Caco-2 (cell line): Measurements from ENCODE around the gene LRP3. TPM values are rescaled to one million over a fixed set of nuclear protein-coding genes. Genes with fewer than 3 reads are reported as not detected.
A peak's percentile ranks its signal among the peaks of the same experiment; 100 is the strongest.

Experiments
- BruUV-seq: library from RNA; stranded (reverse); fragments of 400-500 nt; replicated peaks from 2 replicates; lab custom pipeline; 2021; lab: Mats Ljungman, UMichigan
- CTCF ChIA-PET: fragments of 300-600 bp; sonication (Branson Sonifier 250); formaldehyde crosslinking; loops from one replicate; lab custom pipeline; 2022; ENCODE audit warnings: antibody characterized with exemption; lab: Charles Lee
- POLR2A ChIA-PET: fragments of 300-600 bp; sonication (Branson Sonifier 250); formaldehyde crosslinking; loops from one replicate; lab custom pipeline; 2022; ENCODE audit warnings: antibody characterized with exemption; lab: Charles Lee
- DNase-seq, 2 experiments: peaks; one replicate each; pipeline versions ENCODE4 v3.0.0 to v3.0.0-alpha.2; 2020 to 2022
- H3K27me3 ChIP-seq: replicated peaks from 2 replicates; pipeline ENCODE4 v1.6.0; 2011; ENCODE audit warnings: low read length; ENCODE audit not compliant: control insufficient read depth, insufficient read depth
- H3K36me3 ChIP-seq: 2 replicates; pipeline ENCODE4 v1.5.1; 2011; ENCODE audit warnings: low read length; ENCODE audit not compliant: control insufficient read depth, insufficient read depth
- H3K4me1 ChIP-seq: fragments of 250-450 bp; sonication (Bioruptor Pico); 2 replicates; pipeline ENCODE4 v1.5.1; 2020; ENCODE audit warnings: mild to moderate bottlenecking
- H3K4me3 ChIP-seq: 2 replicates; pipeline ENCODE4 v1.5.1; 2011; ENCODE audit warnings: low read depth, mild to moderate bottlenecking, control low read depth, low read length
- H3K9me3 ChIP-seq: fragments of 250-450 bp; sonication (Bioruptor Pico); 2 replicates; pipeline ENCODE4 v1.5.1; 2020; ENCODE audit warnings: mild to moderate bottlenecking, moderate library complexity
- H3K27ac Mint-ChIP-seq: one replicate; pipeline ENCODE4 v1.8.0; 2022; ENCODE audit warnings: mixed read lengths; ENCODE audit not compliant: unreplicated experiment
- H3K27me3 Mint-ChIP-seq: one replicate; pipeline ENCODE4 v1.8.0; 2022; ENCODE audit warnings: mixed read lengths; ENCODE audit not compliant: insufficient read depth, unreplicated experiment
- H3K36me3 Mint-ChIP-seq: one replicate; pipeline ENCODE4 v1.8.0; 2022; ENCODE audit warnings: mild to moderate bottlenecking, mixed read lengths; ENCODE audit not compliant: insufficient read depth, unreplicated experiment
- H3K4me1 Mint-ChIP-seq: one replicate; pipeline ENCODE4 v1.8.0; 2022; ENCODE audit warnings: low read depth, mixed read lengths; ENCODE audit not compliant: unreplicated experiment
- H3K4me3 Mint-ChIP-seq: one replicate; pipeline ENCODE4 v1.8.0; 2022; ENCODE audit warnings: mild to moderate bottlenecking, moderate library complexity, mixed read lengths; ENCODE audit not compliant: unreplicated experiment
- H3K9me3 Mint-ChIP-seq: one replicate; pipeline ENCODE4 v1.8.0; 2022; ENCODE audit warnings: mixed read lengths; ENCODE audit not compliant: unreplicated experiment
- CTCF ChIP-seq, 2 experiments: fragments of 200-600 bp in 1 of 2; IDR thresholded peaks; 1 replicate in 1 of 2; 2 replicates in 1 of 2; pipeline versions ENCODE4 v1.5.1 to v1.8.0; 2011 to 2022; ENCODE audit warnings: antibody characterized with exemption in 1 of 2, control low read depth in 1 of 2, inconsistent platforms in 1 of 2, low read depth in 1 of 2, low read length in 1 of 2, mild to moderate bottlenecking in 1 of 2, moderate library complexity in 1 of 2; ENCODE audit not compliant: insufficient read depth in 1 of 2, severe bottlenecking in 1 of 2, unreplicated experiment in 1 of 2
- intact Hi-C: fragments of 100-400 bp; cut with micrococcal nuclease; formaldehyde crosslinking; loops from one replicate; pipeline ENCODE4 v1.10.0; 2022; ENCODE audit not compliant: unreplicated experiment
- total RNA-seq: library from RNA; stranded (reverse); gene quantifications from 2 replicates; pipeline ENCODE4 v1.2.3, GENCODE V29; 2022

Gene LRP3
- total RNA-seq, 1 experiment from 2014 or later, result 22.8 TPM

GRCh38 chr19:33211794-33212435, 17.8 kb downstream of the LRP3 start:
- Histone ChIP-seq H3K9me3 (no peaks in the 10 kb centered on the region), H3K36me3 (no peaks in the 10 kb centered on the region), H3K27me3 (no peaks in the 10 kb centered on the region), H3K4me3 (no peak overlapping the region), H3K4me1 (no peaks in the 10 kb centered on the region)
- ChIA-PET CTCF (interaction anchor here (1.1 kb wide), 1 partner anchor 28 kb away, joined by 4 read pairs; no protein-coding TSS in a partner anchor), POLR2A (no interaction called here)
- Mint-ChIP-seq H3K9me3 (no peaks in the 10 kb centered on the region), H3K36me3 (no peaks in the 10 kb centered on the region), H3K27me3 (no peaks in the 10 kb centered on the region), H3K27ac (no peak overlapping the region), H3K4me3 (no peak overlapping the region), H3K4me1 (no peaks in the 10 kb centered on the region)
- TF ChIP-seq CTCF (IDR thresholded peaks at IDR 0.05; ENCODE audit: insufficient read depth in 1 of 2, low read depth in 1 of 2, low read length in 1 of 2, severe bottlenecking in 1 of 2, unreplicated experiment in 1 of 2), result no peak
- no peak for DNase-seq
- intact Hi-C loops, result no loop called here
- BruUV-seq, result no TSS peak

- no TSS peak for BruUV-seq
- H3K4me3 ChIP-seq, result no peak overlapping the region
- Mint-ChIP-seq H3K27me3 (no peaks in the 10 kb centered on the region), H3K4me3 (no peak overlapping the region), H3K9me3 (no peaks in the 10 kb centered on the region), H3K27ac (no peak overlapping the region), H3K36me3 (no peaks in the 10 kb centered on the region), H3K4me1 (no peaks in the 10 kb centered on the region)
- ChIA-PET CTCF (no interaction called here), POLR2A (interaction anchor here (0.6 kb wide), 1 partner anchor 36 kb away, joined by 3 read pairs; no protein-coding TSS in a partner anchor)
- no peaks in the 10 kb centered on the region for H3K27me3 ChIP-seq
- H3K9me3 ChIP-seq, result no peaks in the 10 kb centered on the region
- TF ChIP-seq CTCF (IDR thresholded peaks at IDR 0.05; ENCODE audit: insufficient read depth in 1 of 2, low read depth in 1 of 2, low read length in 1 of 2, severe bottlenecking in 1 of 2, unreplicated experiment in 1 of 2), result no peak
- intact Hi-C loops, result no loop called here
- no peaks in the 10 kb centered on the region for H3K36me3 ChIP-seq
- H3K4me1 ChIP-seq, result no peaks in the 10 kb centered on the region
- no peak for DNase-seq
Measured at GRCh38 chr19:33212436-33213172, 18.5 kb downstream of the LRP3 start.

GRCh38 chr19:33214596-33214995, 20.5 kb downstream of the LRP3 start:
- CTCF ChIA-PET, result interaction anchor here (0.6 to 1.1 kb wide), 3 partner anchors 30 to 189 kb away, joined by 3 to 4 read pairs (median 4); no protein-coding TSS in a partner anchor
- intact Hi-C loops, result no loop called here
- H3K36me3 ChIP-seq, result no peaks in the 10 kb centered on the region
- BruUV-seq, result no TSS peak
- H3K9me3 ChIP-seq, result no peaks in the 10 kb centered on the region
- POLR2A ChIA-PET, result no interaction called here
- Mint-ChIP-seq H3K27me3 (no peaks in the 10 kb centered on the region), H3K4me3 (no peak overlapping the region), H3K9me3 (no peaks in the 10 kb centered on the region), H3K36me3 (no peaks in the 10 kb centered on the region), H3K27ac (no peak overlapping the region), H3K4me1 (no peaks in the 10 kb centered on the region)
- no peaks in the 10 kb centered on the region for H3K27me3 ChIP-seq
- H3K4me3 ChIP-seq, result no peak overlapping the region
- H3K4me1 ChIP-seq, result no peaks in the 10 kb centered on the region
- DNase-seq, result peak in 1 of 2 experiments; percentile 28
- TF ChIP-seq CTCF (IDR thresholded peaks at IDR 0.05; ENCODE audit: insufficient read depth in 1 of 2, low read depth in 1 of 2, low read length in 1 of 2, severe bottlenecking in 1 of 2, unreplicated experiment in 1 of 2), result peak in 1 of 2 experiments; percentile 15
